ENCODE data around the gene FEZ2.

FEZ2 gene

DNA sequence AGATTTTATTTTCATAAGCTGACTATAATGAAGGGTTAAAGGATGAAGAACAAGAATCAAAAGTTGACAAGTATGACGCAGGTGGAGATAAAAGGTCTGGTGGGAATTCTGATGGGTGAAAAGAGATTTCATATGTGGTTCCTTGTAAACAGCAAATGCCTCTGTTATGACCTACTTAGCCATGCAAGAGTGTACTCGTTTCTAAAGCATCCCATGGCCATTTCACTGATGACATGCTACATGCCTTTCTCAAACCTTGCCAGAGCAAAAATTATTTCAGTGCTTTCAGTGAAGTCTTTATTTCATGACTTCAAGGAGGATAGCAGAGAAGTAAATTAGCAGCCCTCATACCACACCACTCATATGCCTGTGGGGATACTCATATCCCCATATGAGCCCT lies 71.7 kb downstream of the FEZ2 start:
- no peak for DNase-seq

DNA sequence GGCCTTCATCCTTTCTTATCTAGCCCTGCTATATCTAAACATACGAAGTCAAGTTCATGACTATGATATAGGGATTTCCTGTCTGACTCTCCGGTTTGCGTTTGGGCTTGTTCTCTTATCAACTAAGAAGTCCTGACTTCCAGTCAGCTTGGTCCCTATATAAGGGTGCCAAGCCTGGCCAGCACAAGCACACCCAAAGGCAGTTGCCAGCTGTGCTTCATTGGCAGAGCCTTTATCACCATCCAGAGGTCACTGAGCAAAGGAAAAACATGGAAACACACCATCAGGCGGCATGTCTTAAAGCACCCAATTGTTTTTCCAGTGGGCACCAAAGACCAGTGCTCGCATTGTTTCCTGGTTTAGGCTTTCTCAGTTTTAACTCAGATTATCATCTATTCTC lies 72.7 kb downstream of the FEZ2 start:
- DNase-seq, result no peak

GRCh38 chr2:36523153-36523552 lies 74.8 kb downstream of the FEZ2 start:
- no peak for DNase-seq

DNA sequence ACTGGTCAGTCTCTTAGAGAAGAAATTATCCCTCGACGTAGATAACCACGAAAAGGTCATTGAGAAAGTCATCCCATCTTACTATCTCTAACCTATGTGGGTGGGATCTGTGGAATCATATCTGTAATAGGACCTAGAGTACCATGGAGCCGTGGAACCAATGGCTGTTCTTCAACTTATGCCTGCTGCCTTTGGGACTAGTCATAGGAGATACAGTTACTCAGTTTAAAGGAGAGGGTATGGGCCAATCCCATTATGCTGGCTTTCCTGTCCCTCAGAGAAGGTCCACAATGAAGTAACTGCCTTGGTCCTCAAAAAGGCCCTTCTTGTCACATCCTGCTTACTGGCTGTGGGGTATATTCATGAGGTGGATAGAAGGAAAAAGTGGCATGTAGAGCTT lies 77.5 kb downstream of the FEZ2 start:
- DNase-seq, result no peak

DNA sequence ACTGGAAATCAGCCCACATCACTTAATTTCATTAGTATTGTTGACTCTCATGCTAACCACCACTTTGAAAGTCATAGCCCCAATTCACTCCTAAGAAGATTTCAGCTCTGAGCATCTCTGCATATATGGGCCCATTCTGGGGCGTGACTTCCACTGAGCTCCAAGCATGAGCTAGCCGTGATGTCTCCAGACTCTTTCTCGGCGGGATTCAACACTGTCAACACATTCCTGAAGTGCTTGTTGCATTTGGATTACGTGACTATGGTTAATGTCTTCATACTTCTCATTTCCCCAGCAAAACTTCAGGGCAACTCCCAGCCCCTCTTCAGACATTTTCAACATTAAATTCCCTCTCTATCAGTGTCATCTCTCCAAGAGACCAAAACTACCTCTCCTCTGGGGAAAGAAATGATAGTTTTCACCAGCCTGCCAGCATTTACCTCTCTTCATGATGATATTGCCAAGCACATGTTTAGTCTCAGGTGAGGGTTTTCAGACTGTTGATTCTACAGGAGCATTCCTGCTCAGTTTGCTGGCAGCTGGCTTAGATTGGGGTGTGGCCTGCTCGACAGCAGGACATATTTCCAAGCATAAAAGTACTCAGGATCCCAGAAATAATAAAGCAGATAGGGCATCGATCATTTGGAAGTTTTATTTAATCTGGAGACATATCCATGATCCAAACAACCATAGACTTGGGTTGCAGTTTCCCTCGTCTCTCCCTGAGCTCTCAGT lies 81.7 kb downstream of the FEZ2 start:
- DNase-seq, result no peak

- no peak for DNase-seq
Measured at GRCh38 chr2:36515538-36515937, 82.4 kb downstream of the FEZ2 start.

DNA sequence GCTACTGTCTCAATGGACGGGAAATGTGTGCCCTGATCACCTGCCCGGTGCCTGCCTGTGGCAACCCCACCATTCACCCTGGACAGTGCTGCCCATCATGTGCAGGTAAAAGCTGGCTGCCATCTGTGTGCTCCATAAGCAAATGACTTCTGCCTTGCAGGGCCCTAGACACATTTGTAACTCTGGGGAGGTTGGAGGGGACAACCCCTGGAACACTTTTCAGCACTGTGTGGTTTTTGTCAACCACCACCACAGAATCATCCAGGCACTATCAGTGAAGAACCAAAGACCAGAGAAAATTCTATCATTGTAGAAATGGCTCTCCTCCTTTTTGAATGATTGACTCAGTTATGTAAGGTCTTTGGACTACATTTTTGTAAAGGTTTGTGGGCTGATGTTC lies 84.3 kb downstream of the FEZ2 start:
- DNase-seq, result no peak

DNA sequence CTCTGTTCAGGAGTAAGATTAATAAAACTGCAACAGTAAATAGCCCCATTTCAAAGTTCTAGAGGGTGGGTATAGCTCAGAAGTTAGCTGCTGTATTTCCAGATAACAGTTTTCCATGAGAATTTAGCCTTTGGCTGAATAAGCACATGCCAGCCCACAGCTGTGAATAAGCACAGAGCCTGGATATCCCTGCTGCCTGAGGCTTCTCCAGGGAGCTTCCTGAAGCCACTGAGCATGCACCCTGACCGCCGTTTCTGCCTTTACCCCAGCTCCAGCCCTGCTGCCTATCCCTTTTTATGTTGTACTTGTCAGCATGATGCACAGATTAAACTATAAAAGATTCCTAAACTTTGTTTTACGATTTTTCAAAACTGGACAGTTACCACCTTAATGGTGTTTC lies 85.3 kb downstream of the FEZ2 start:
- DNase-seq, result no peak

DNA sequence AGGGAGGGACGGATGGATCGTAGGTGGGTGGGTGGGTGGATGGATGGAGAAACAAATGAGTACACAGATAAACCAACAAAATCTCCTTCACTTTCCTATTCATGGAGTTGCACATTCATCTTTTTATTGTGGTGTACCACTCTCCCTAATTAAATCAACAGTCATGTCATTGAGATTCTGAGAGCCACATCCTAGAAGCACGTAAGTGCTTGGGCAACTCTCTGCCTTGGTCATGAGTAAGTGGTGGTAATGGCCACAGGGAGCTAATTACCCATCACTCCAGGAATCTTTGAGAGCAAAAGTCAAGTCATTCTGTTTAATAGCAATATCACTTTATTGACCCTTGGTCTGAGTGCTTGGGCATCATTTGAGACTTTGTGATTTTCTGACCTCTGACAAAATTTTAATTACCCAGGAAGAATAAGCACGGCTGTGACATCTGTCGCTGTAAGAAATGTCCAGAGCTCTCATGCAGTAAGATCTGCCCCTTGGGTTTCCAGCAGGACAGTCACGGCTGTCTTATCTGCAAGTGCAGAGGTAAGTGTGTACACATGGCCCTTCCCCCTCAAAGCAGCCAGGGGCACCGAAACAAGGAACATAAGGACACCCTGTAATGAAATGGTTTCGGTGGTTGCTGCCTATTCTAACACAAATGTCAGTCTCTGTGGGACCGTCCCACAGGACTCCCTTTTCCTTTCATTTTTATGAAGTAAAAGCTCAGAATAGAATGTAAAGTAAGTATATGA lies 85.9 kb downstream of the FEZ2 start:
- peak; percentile 61 for DNase-seq

DNA sequence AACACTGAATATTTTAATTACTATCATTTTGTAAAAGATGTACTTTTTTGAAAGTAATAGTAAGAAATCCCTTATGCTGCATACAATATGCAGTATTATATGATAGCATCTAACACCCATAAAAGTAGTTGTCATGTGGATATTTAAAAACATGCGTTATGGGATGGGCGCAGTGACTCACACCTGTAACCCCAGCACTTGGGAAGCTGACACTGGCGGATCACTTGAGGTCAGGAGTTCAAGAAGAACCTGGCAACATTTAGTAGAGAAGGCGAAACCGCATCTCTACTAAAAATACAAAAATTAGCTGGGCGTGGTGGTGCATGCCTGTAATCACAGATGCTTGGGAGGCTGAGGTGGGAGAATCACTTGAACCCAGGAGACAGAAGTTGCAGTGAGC lies 88.9 kb downstream of the FEZ2 start:
- no peak for DNase-seq

DNA sequence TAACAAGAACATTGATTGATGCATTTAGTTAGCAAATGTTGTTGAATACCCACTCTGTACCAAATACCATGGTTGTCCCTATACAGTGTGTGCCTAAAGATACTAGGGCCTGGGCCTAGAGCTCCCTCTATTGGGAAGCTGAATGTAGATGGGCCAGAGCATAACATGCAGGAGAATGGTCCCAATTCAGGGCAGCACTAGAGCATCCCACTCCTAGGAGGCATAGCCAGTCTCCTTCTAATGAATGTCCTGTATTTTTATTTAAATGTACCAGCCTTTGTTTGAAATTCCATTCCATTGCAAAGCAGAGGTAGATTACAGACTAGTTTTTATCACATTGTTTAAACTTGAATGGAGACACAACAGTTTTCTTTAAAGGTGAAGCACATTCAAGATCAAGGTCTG lies 90.6 kb downstream of the FEZ2 start:
- peak; percentile 80 for DNase-seq

All from hematopoietic multipotent progenitor cell treated with erythropoietin and hydrocortisone succinate and interleukin-3 and kit ligand, for 4 days (in vitro differentiated cells).